Trophoblast cell (in vitro differentiated cells and primary cell): ENCODE data around the gene MUC6.

Source experiments
- DNase-seq, 2 donors: peaks; one replicate each; pipeline ENCODE4 v3.0.0-alpha.2; 2016
- H2AFZ ChIP-seq: 2 replicates; pipeline ENCODE4 v1.6.1; 2013; ENCODE audit warnings: low read length, moderate library complexity, mild to moderate bottlenecking; ENCODE audit not compliant: insufficient read depth, poor library complexity
- H2AK5ac ChIP-seq: 2 replicates; pipeline ENCODE4 v1.6.1; 2013; ENCODE audit warnings: mild to moderate bottlenecking, low read length
- H2BK120ac ChIP-seq: 2 replicates; pipeline ENCODE4 v1.6.1; 2013; ENCODE audit warnings: low read length, mild to moderate bottlenecking, moderate library complexity; ENCODE audit not compliant: insufficient read depth, poor library complexity
- H2BK12ac ChIP-seq: 2 replicates; pipeline ENCODE4 v1.6.1; 2013; ENCODE audit warnings: mild to moderate bottlenecking, low read length, moderate library complexity
- H2BK5ac ChIP-seq: 2 replicates; pipeline ENCODE4 v1.6.1; 2013; ENCODE audit warnings: low read length, low read depth, moderate library complexity, mild to moderate bottlenecking; ENCODE audit not compliant: poor library complexity
- H3K14ac ChIP-seq: 2 replicates; pipeline ENCODE4 v1.6.1; 2013; ENCODE audit warnings: mild to moderate bottlenecking, low read length
- H3K18ac ChIP-seq: 2 replicates; pipeline ENCODE4 v1.6.1; 2013; ENCODE audit warnings: mild to moderate bottlenecking, low read length
- H3K23ac ChIP-seq: 2 replicates; pipeline ENCODE4 v1.6.1; 2013; ENCODE audit warnings: low read length
- H3K27ac ChIP-seq: 2 replicates; pipeline ENCODE4 v1.5.1; 2013; ENCODE audit warnings: low read depth, mild to moderate bottlenecking, inconsistent platforms, low read length, moderate library complexity
- H3K27me3 ChIP-seq: 2 replicates; pipeline ENCODE4 v1.6.1; 2013; ENCODE audit warnings: inconsistent platforms, mild to moderate bottlenecking, low read length, moderate library complexity; ENCODE audit not compliant: insufficient read depth
- H3K36me3 ChIP-seq, 2 experiments: 1 replicate in 1 of 2; 2 replicates in 1 of 2; pipeline ENCODE4 v1.6.1; 2013; ENCODE audit warnings: low read length in 2 of 2, mild to moderate bottlenecking in 2 of 2, moderate library complexity in 1 of 2; ENCODE audit not compliant: insufficient read depth in 2 of 2, control insufficient read depth in 1 of 2
- H3K4ac ChIP-seq: 2 replicates; pipeline ENCODE4 v1.6.1; 2013; ENCODE audit warnings: low read depth, mild to moderate bottlenecking, low read length, moderate library complexity
- H3K4me1 ChIP-seq, 2 experiments: 1 replicate in 1 of 2; 2 replicates in 1 of 2; pipeline ENCODE4 v1.6.1; 2013; ENCODE audit warnings: low read length in 2 of 2, mild to moderate bottlenecking in 2 of 2, moderate library complexity in 1 of 2; ENCODE audit not compliant: insufficient read depth in 2 of 2, control insufficient read depth in 1 of 2
- H3K4me2 ChIP-seq: 2 replicates; pipeline ENCODE4 v1.6.1; 2013; ENCODE audit warnings: inconsistent platforms, mild to moderate bottlenecking, low read length, moderate library complexity
- H3K4me3 ChIP-seq: 2 replicates; pipeline ENCODE4 v1.5.1; 2013; ENCODE audit warnings: mild to moderate bottlenecking, low read depth, low read length, inconsistent platforms
- H3K79me1 ChIP-seq: one replicate; pipeline ENCODE4 v1.6.1; 2013; ENCODE audit warnings: low read length
- H3K79me2 ChIP-seq: 2 replicates; pipeline ENCODE4 v1.6.1; 2013; ENCODE audit warnings: low read length, mild to moderate bottlenecking; ENCODE audit not compliant: control insufficient read depth, insufficient read depth, poor library complexity
- H3K9ac ChIP-seq: 2 replicates; pipeline ENCODE4 v1.6.1; 2013; ENCODE audit warnings: mild to moderate bottlenecking, low read length
- H3K9me3 ChIP-seq: 2 replicates; pipeline ENCODE4 v1.6.1; 2013; ENCODE audit warnings: low read depth, mild to moderate bottlenecking, control low read depth, inconsistent platforms, low read length; ENCODE audit not compliant: insufficient read depth
- H4K12ac ChIP-seq: 2 replicates; pipeline ENCODE4 v1.6.1; 2013; ENCODE audit warnings: low read depth, mild to moderate bottlenecking, low read length, moderate library complexity
- H4K8ac ChIP-seq: 2 replicates; pipeline ENCODE4 v1.6.1; 2013; ENCODE audit warnings: low read depth, mild to moderate bottlenecking, low read length, moderate library complexity
- H4K91ac ChIP-seq: one replicate; pipeline ENCODE4 v1.6.1; 2013; ENCODE audit warnings: low read depth, mild to moderate bottlenecking, low read length, moderate library complexity
- WGBS: extraction: QIAGEN DNeasy Blood & Tissue Kit; methylation state at CpG from one replicate; pipeline ENCODE4 v1.1.7; 2013; ENCODE audit warnings: missing lambda C conversion rate; ENCODE audit not compliant: insufficient read length, insufficient coverage; ENCODE audit errors: extremely low coverage; 5-methylcytosine and 5-hydroxymethylcytosine counted together

Gene MUC6

GRCh38 chr11:1007279-1007678, 29.2 kb downstream of the MUC6 start:
- no peak overlapping the region for H2BK120ac ChIP-seq
- no peak for DNase-seq
- no CpG with 5 or more reads among the region's 10 CpGs for WGBS
- no peaks in the 10 kb centered on the region for H3K79me2 ChIP-seq
- no peak overlapping the region for H3K14ac ChIP-seq
- H2AK5ac ChIP-seq = no peak overlapping the region
- H3K79me1 ChIP-seq = no peaks in the 10 kb centered on the region
- H3K4me3 ChIP-seq = no peak overlapping the region
- H3K9me3 ChIP-seq = peaks cover 3% of the 10 kb centered on the region
- H2BK12ac ChIP-seq = no peak overlapping the region
- no peak overlapping the region for H3K23ac ChIP-seq
- no peaks in the 10 kb centered on the region for H3K4me1 ChIP-seq
- no peak overlapping the region for H4K8ac ChIP-seq
- no peak overlapping the region for H3K4ac ChIP-seq
- H3K36me3 ChIP-seq = peaks cover 75 to 85% of the 10 kb centered on the region in 2 experiments
- H3K27ac ChIP-seq = no peak overlapping the region
- no peak overlapping the region for H4K91ac ChIP-seq
- H2BK5ac ChIP-seq = no peak overlapping the region
- no peak overlapping the region for H4K12ac ChIP-seq
- H3K9ac ChIP-seq = no peak overlapping the region
- no peak overlapping the region for H2AFZ ChIP-seq
- no peaks in the 10 kb centered on the region for H3K27me3 ChIP-seq
- H3K4me2 ChIP-seq = no peak overlapping the region
- H3K18ac ChIP-seq = no peak overlapping the region

- Histone ChIP-seq H3K18ac (no peak overlapping the region), H3K23ac (no peak overlapping the region), H2BK120ac (no peak overlapping the region), H3K79me2 (no peaks in the 10 kb centered on the region), H3K9ac (no peak overlapping the region), H4K8ac (no peak overlapping the region), H4K91ac (no peak overlapping the region), H3K4me3 (no peak overlapping the region), H3K4me1 (no peaks in the 10 kb centered on the region), H3K4ac (no peak overlapping the region), H3K14ac (no peak overlapping the region), H2BK5ac (no peak overlapping the region), H3K27me3 (no peaks in the 10 kb centered on the region), H3K36me3 (peaks cover 75 to 85% of the 10 kb centered on the region in 2 experiments), H3K9me3 (peaks cover 2% of the 10 kb centered on the region), H2BK12ac (no peak overlapping the region), H3K27ac (no peak overlapping the region), H4K12ac (no peak overlapping the region), H3K79me1 (no peaks in the 10 kb centered on the region), H3K4me2 (no peak overlapping the region), H2AFZ (no peak overlapping the region), H2AK5ac (no peak overlapping the region)
- no CpG with 5 or more reads among the region's 13 CpGs for WGBS
- DNase-seq = no peak
Measured at GRCh38 chr11:1006762-1007161, 29.8 kb downstream of the MUC6 start.

GRCh38 chr11:1005928-1006327, 30.6 kb downstream of the MUC6 start:
- Histone ChIP-seq H4K91ac (no peak overlapping the region), H2BK12ac (no peak overlapping the region), H3K9ac (no peak overlapping the region), H3K79me1 (no peaks in the 10 kb centered on the region), H3K23ac (no peak overlapping the region), H3K4ac (no peak overlapping the region), H3K4me2 (no peak overlapping the region), H3K9me3 (peaks cover 2% of the 10 kb centered on the region), H2AFZ (no peak overlapping the region), H4K12ac (no peak overlapping the region), H2BK120ac (no peak overlapping the region), H2BK5ac (no peak overlapping the region), H3K27me3 (no peaks in the 10 kb centered on the region), H3K27ac (no peak overlapping the region), H3K79me2 (no peaks in the 10 kb centered on the region), H2AK5ac (no peak overlapping the region), H3K4me1 (no peaks in the 10 kb centered on the region), H3K36me3 (peaks cover 73 to 85% of the 10 kb centered on the region in 2 experiments), H3K4me3 (no peak overlapping the region), H3K14ac (no peak overlapping the region), H3K18ac (no peak overlapping the region), H4K8ac (no peak overlapping the region)
- no CpG with 5 or more reads among the region's 21 CpGs for WGBS
- DNase-seq = no peak

GRCh38 chr11:1003159-1003558, 33.4 kb downstream of the MUC6 start:
- H3K27me3 ChIP-seq = no peaks in the 10 kb centered on the region
- H2BK120ac ChIP-seq = no peak overlapping the region
- no peak overlapping the region for H3K4ac ChIP-seq
- H2BK5ac ChIP-seq = no peak overlapping the region
- H3K23ac ChIP-seq = no peak overlapping the region
- H3K9me3 ChIP-seq = peaks cover 6% of the 10 kb centered on the region
- no peak overlapping the region for H2BK12ac ChIP-seq
- H2AK5ac ChIP-seq = no peak overlapping the region
- H3K79me1 ChIP-seq = no peaks in the 10 kb centered on the region
- H3K79me2 ChIP-seq = no peaks in the 10 kb centered on the region
- no peak overlapping the region for H3K18ac ChIP-seq
- no peak overlapping the region for H3K14ac ChIP-seq
- H4K8ac ChIP-seq = no peak overlapping the region
- H4K91ac ChIP-seq = no peak overlapping the region
- no peak overlapping the region for H3K4me3 ChIP-seq
- no CpG with 5 or more reads among the region's 20 CpGs for WGBS
- H2AFZ ChIP-seq = no peak overlapping the region
- no peak overlapping the region for H3K9ac ChIP-seq
- no peak overlapping the region for H3K27ac ChIP-seq
- no peaks in the 10 kb centered on the region for H3K4me1 ChIP-seq
- no peak for DNase-seq
- H3K4me2 ChIP-seq = no peak overlapping the region
- H4K12ac ChIP-seq = no peak overlapping the region
- H3K36me3 ChIP-seq = peaks cover 60 to 73% of the 10 kb centered on the region in 2 experiments
